ENCODE measurements around the gene GJC1.

GJC1 gene

GRCh38 chr17:44781551-44782325 is 48.3 kb downstream of the GJC1 start:
- Histone ChIP-seq H3K9me3 (replicated peaks; ENCODE audit: low read length) (no peaks in the 10 kb centered on the region), H3K36me3 (ENCODE audit: insufficient read depth, low read length) (no peaks in the 10 kb centered on the region), H3K4me3 (ENCODE audit: low read length) (no peak overlapping the region), H3K9ac (ENCODE audit: low read depth, low read length) (no peak overlapping the region), H3K4me2 (ENCODE audit: low read length) (no peak overlapping the region), H3K27me3 (ENCODE audit: control insufficient read depth, insufficient read depth, low read length) (peaks cover 5% of the 10 kb centered on the region), H3K4me1 (ENCODE audit: control insufficient read depth, insufficient read depth, low read length) (peaks cover 16% of the 10 kb centered on the region)

GRCh38 chr17:44780845-44781480 is 49.1 kb downstream of the GJC1 start:
- Histone ChIP-seq H3K9ac (ENCODE audit: low read depth, low read length) (no peak overlapping the region), H3K4me2 (ENCODE audit: low read length) (no peak overlapping the region), H3K27me3 (ENCODE audit: control insufficient read depth, insufficient read depth, low read length) (no peaks in the 10 kb centered on the region), H3K9me3 (replicated peaks; ENCODE audit: low read length) (no peaks in the 10 kb centered on the region), H3K4me3 (ENCODE audit: low read length) (no peak overlapping the region), H3K4me1 (ENCODE audit: control insufficient read depth, insufficient read depth, low read length) (peaks cover 20% of the 10 kb centered on the region), H3K36me3 (ENCODE audit: insufficient read depth, low read length) (no peaks in the 10 kb centered on the region)

GRCh38 chr17:44780161-44780560 is 49.9 kb downstream of the GJC1 start:
- peaks cover 24% of the 10 kb centered on the region for H3K4me1 ChIP-seq (ENCODE audit: control insufficient read depth, insufficient read depth, low read length)
- no peaks in the 10 kb centered on the region for H3K27me3 ChIP-seq (ENCODE audit: control insufficient read depth, insufficient read depth, low read length)
- H3K9ac ChIP-seq (ENCODE audit: low read depth, low read length) = no peak overlapping the region
- no peaks in the 10 kb centered on the region for H3K36me3 ChIP-seq (ENCODE audit: insufficient read depth, low read length)
- H3K4me2 ChIP-seq (ENCODE audit: low read length) = no peak overlapping the region
- no peak overlapping the region for H3K4me3 ChIP-seq (ENCODE audit: low read length)
- H3K9me3 ChIP-seq (replicated peaks; ENCODE audit: low read length) = no peaks in the 10 kb centered on the region

GRCh38 chr17:44779211-44780025 is 50.7 kb downstream of the GJC1 start:
- Histone ChIP-seq H3K4me1 (ENCODE audit: control insufficient read depth, insufficient read depth, low read length) (peaks cover 27% of the 10 kb centered on the region), H3K27me3 (ENCODE audit: control insufficient read depth, insufficient read depth, low read length) (no peaks in the 10 kb centered on the region), H3K4me2 (ENCODE audit: low read length) (peak overlapping the region; percentile 99), H3K9ac (ENCODE audit: low read depth, low read length) (peak overlapping the region; percentile 75), H3K9me3 (replicated peaks; ENCODE audit: low read length) (no peaks in the 10 kb centered on the region), H3K4me3 (ENCODE audit: low read length) (peak overlapping the region; percentile 81), H3K36me3 (ENCODE audit: insufficient read depth, low read length) (no peaks in the 10 kb centered on the region)

- Histone ChIP-seq H3K36me3 (ENCODE audit: insufficient read depth, low read length) (no peaks in the 10 kb centered on the region), H3K4me2 (ENCODE audit: low read length) (peak overlapping the region; percentile 99), H3K9ac (ENCODE audit: low read depth, low read length) (no peak overlapping the region), H3K9me3 (replicated peaks; ENCODE audit: low read length) (no peaks in the 10 kb centered on the region), H3K27me3 (ENCODE audit: control insufficient read depth, insufficient read depth, low read length) (no peaks in the 10 kb centered on the region), H3K4me3 (ENCODE audit: low read length) (no peak overlapping the region), H3K4me1 (ENCODE audit: control insufficient read depth, insufficient read depth, low read length) (peaks cover 27% of the 10 kb centered on the region)
Measured at GRCh38 chr17:44778656-44779210, 51.4 kb downstream of the GJC1 start.

GRCh38 chr17:44777394-44778348 is 52.4 kb downstream of the GJC1 start:
- H3K9ac ChIP-seq (ENCODE audit: low read depth, low read length) = no peak overlapping the region
- H3K4me2 ChIP-seq (ENCODE audit: low read length) = no peak overlapping the region
- no peaks in the 10 kb centered on the region for H3K36me3 ChIP-seq (ENCODE audit: insufficient read depth, low read length)
- no peak overlapping the region for H3K4me3 ChIP-seq (ENCODE audit: low read length)
- peaks cover 27% of the 10 kb centered on the region for H3K4me1 ChIP-seq (ENCODE audit: control insufficient read depth, insufficient read depth, low read length)
- H3K9me3 ChIP-seq (replicated peaks; ENCODE audit: low read length) = no peaks in the 10 kb centered on the region
- peaks cover 10% of the 10 kb centered on the region for H3K27me3 ChIP-seq (ENCODE audit: control insufficient read depth, insufficient read depth, low read length)

GRCh38 chr17:44776628-44777393 is 53.3 kb downstream of the GJC1 start:
- Histone ChIP-seq H3K36me3 (ENCODE audit: insufficient read depth, low read length) (no peaks in the 10 kb centered on the region), H3K9ac (ENCODE audit: low read depth, low read length) (no peak overlapping the region), H3K9me3 (replicated peaks; ENCODE audit: low read length) (no peaks in the 10 kb centered on the region), H3K4me3 (ENCODE audit: low read length) (no peak overlapping the region), H3K27me3 (ENCODE audit: control insufficient read depth, insufficient read depth, low read length) (peaks cover 16% of the 10 kb centered on the region), H3K4me1 (ENCODE audit: control insufficient read depth, insufficient read depth, low read length) (peaks cover 27% of the 10 kb centered on the region), H3K4me2 (ENCODE audit: low read length) (peak overlapping the region; percentile 99)

- H3K4me1 ChIP-seq (ENCODE audit: control insufficient read depth, insufficient read depth, low read length) = peaks cover 20% of the 10 kb centered on the region
- peak overlapping the region; percentile 99 for H3K4me2 ChIP-seq (ENCODE audit: low read length)
- peak overlapping the region; percentile 77 for H3K4me3 ChIP-seq (ENCODE audit: low read length)
- no peaks in the 10 kb centered on the region for H3K9me3 ChIP-seq (replicated peaks; ENCODE audit: low read length)
- no peaks in the 10 kb centered on the region for H3K36me3 ChIP-seq (ENCODE audit: insufficient read depth, low read length)
- H3K9ac ChIP-seq (ENCODE audit: low read depth, low read length) = peak overlapping the region; percentile 25
- peaks cover 23% of the 10 kb centered on the region for H3K27me3 ChIP-seq (ENCODE audit: control insufficient read depth, insufficient read depth, low read length)
Measured at GRCh38 chr17:44775838-44776621, 54.1 kb downstream of the GJC1 start.

- Histone ChIP-seq H3K9ac (ENCODE audit: low read depth, low read length) (no peak overlapping the region), H3K27me3 (ENCODE audit: control insufficient read depth, insufficient read depth, low read length) (peaks cover 23% of the 10 kb centered on the region)
Measured at GRCh38 chr17:44775136-44775837, 54.8 kb downstream of the GJC1 start.

More at GRCh38 chr17:44775136-44775837, 54.8 kb downstream of the GJC1 start:
- H3K9me3 ChIP-seq (replicated peaks; ENCODE audit: low read length) = no peaks in the 10 kb centered on the region
- H3K4me1 ChIP-seq (ENCODE audit: control insufficient read depth, insufficient read depth, low read length) = peaks cover 20% of the 10 kb centered on the region
- no peaks in the 10 kb centered on the region for H3K36me3 ChIP-seq (ENCODE audit: insufficient read depth, low read length)
- H3K4me3 ChIP-seq (ENCODE audit: low read length) = peak overlapping the region; percentile 77
- peak overlapping the region; percentile 99 for H3K4me2 ChIP-seq (ENCODE audit: low read length)

Measured in skeletal muscle satellite cell (primary cell).